SK-N-SH treated with all-trans-retinoic acid at 6 μM for 48 hours (cell line): ENCODE results near the gene BRPF1.

Experiments used
- ATAC-seq: fragments of 200-7000 bp; cut with Tn5 transposase; 3 replicates; pipeline ENCODE4 v1.9.1; 2020; ENCODE audit warnings: mild to moderate bottlenecking, moderate library complexity
- ARNTL ChIP-seq: fragments of 450-650 bp; formaldehyde crosslinking; IDR thresholded peaks from 2 replicates; pipeline ENCODE4 v1.5.0; 2020; ENCODE audit warnings: low read depth, mild to moderate bottlenecking, moderate library complexity, borderline replicate concordance
- CSDC2 ChIP-seq: fragments of 250-450 bp; sonication (Bioruptor Pico); IDR thresholded peaks from 2 replicates; pipeline ENCODE4 v1.5.0; 2020; ENCODE audit warnings: mild to moderate bottlenecking, moderate library complexity
- ESRRG ChIP-seq: fragments of 250-450 bp; sonication (Bioruptor Pico); IDR thresholded peaks from 2 replicates; pipeline ENCODE4 v1.6.1; 2021; ENCODE audit warnings: mild to moderate bottlenecking
- GLIS3 ChIP-seq: fragments of 250-450 bp; sonication (Bioruptor Pico); IDR thresholded peaks from 2 replicates; pipeline ENCODE4 v1.5.0; 2020; ENCODE audit warnings: mild to moderate bottlenecking, moderate library complexity
- ISL1 ChIP-seq: fragments of 250-450 bp; sonication (Bioruptor Pico); IDR thresholded peaks from 2 replicates; pipeline ENCODE4 v2.1.2; 2022; ENCODE audit warnings: mild to moderate bottlenecking, moderate library complexity
- OSR1 ChIP-seq: fragments of 250-450 bp; sonication (Bioruptor Pico); IDR thresholded peaks from 2 replicates; pipeline ENCODE4 v1.8.0; 2022; ENCODE audit warnings: moderate library complexity, mild to moderate bottlenecking, inconsistent platforms
- PPARA ChIP-seq: fragments of 250-450 bp; sonication (Bioruptor Pico); IDR thresholded peaks from 2 replicates; pipeline ENCODE4 v1.5.0; 2020; ENCODE audit warnings: mild to moderate bottlenecking, borderline replicate concordance
- RARB ChIP-seq: fragments of 250-450 bp; sonication (Bioruptor Pico); IDR thresholded peaks from 2 replicates; pipeline ENCODE4 v1.8.0; 2021; ENCODE audit warnings: mild to moderate bottlenecking, moderate library complexity
- SNAI2 ChIP-seq: fragments of 250-450 bp; sonication (Bioruptor Pico); IDR thresholded peaks from 2 replicates; pipeline ENCODE4 v1.5.0; 2020; ENCODE audit warnings: mild to moderate bottlenecking, moderate library complexity
- TCF4 ChIP-seq: fragments of 250-450 bp; sonication (Bioruptor Pico); IDR thresholded peaks from 2 replicates; pipeline ENCODE4 v1.8.0; 2021; ENCODE audit warnings: mild to moderate bottlenecking, moderate library complexity, borderline replicate concordance
- TOX ChIP-seq: fragments of 250-450 bp; sonication (Bioruptor Pico); IDR thresholded peaks from 2 replicates; pipeline ENCODE4 v1.8.0; 2021; ENCODE audit warnings: mild to moderate bottlenecking, moderate library complexity, borderline replicate concordance
- ZC3H10 ChIP-seq: fragments of 250-450 bp; sonication (Bioruptor Pico); IDR thresholded peaks from 2 replicates; pipeline ENCODE4 v1.5.1; 2021; ENCODE audit warnings: mild to moderate bottlenecking, moderate library complexity
- ZNF565 ChIP-seq: fragments of 450-650 bp; formaldehyde crosslinking; conservative IDR thresholded peaks from 2 replicates; pipeline ENCODE4 v1.5.0; 2020; ENCODE audit warnings: low read depth, mild to moderate bottlenecking, moderate library complexity
- ZNF70 ChIP-seq: fragments of 450-650 bp; formaldehyde crosslinking; IDR thresholded peaks from 2 replicates; pipeline ENCODE4 v1.5.0; 2020; ENCODE audit warnings: mild to moderate bottlenecking, moderate library complexity
- ZNF8 ChIP-seq: fragments of 450-650 bp; formaldehyde crosslinking; IDR thresholded peaks from 2 replicates; pipeline ENCODE4 v1.5.0; 2020; ENCODE audit warnings: mild to moderate bottlenecking, moderate library complexity
- TF ChIP-seq, protein P1 (sequence below): fragments of 250-450 bp; sonication (Bioruptor Pico); IDR thresholded peaks from 2 replicates; pipeline ENCODE4 v1.5.1; 2021; ENCODE audit warnings: mild to moderate bottlenecking, moderate library complexity
- TF ChIP-seq, protein P2 (sequence below): fragments of 250-450 bp; sonication (Bioruptor Pico); IDR thresholded peaks from 2 replicates; pipeline ENCODE4 v1.8.0; 2020; ENCODE audit warnings: mild to moderate bottlenecking, moderate library complexity, borderline replicate concordance
- TF ChIP-seq, protein P3 (sequence below): fragments of 250-450 bp; sonication (Bioruptor Pico); IDR thresholded peaks from 2 replicates; pipeline ENCODE4 v1.5.0; 2020; ENCODE audit warnings: mild to moderate bottlenecking, moderate library complexity
- TF ChIP-seq, protein P4 (sequence below): fragments of 250-450 bp; sonication (Bioruptor Pico); IDR thresholded peaks from 2 replicates; pipeline ENCODE4 v1.5.1; 2020; ENCODE audit warnings: low read depth, mild to moderate bottlenecking, moderate library complexity

BRPF1 gene

DNA sequence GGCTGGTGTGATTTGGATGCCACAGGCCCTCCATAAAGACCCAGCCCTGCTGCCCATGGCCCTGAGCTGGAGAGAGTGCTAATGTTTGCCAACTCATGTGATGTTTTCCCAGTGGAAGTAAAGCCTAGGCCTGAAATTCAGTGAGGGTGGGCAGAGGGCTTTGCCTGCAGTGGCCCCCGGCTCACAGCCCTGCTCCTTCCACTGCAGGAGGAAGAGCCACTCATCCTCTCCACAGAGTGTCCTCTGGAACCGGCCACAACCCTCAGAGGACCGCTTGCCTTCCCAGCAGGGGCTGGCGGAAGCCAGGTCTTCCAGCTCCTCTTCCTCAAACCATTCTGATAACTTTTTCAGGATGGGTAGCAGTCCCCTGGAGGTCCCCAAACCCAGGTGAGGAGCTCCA is 41.8 kb upstream of the BRPF1 start:
- TF ChIP-seq ZNF565: no peak
- no peak for ATAC-seq

DNA sequence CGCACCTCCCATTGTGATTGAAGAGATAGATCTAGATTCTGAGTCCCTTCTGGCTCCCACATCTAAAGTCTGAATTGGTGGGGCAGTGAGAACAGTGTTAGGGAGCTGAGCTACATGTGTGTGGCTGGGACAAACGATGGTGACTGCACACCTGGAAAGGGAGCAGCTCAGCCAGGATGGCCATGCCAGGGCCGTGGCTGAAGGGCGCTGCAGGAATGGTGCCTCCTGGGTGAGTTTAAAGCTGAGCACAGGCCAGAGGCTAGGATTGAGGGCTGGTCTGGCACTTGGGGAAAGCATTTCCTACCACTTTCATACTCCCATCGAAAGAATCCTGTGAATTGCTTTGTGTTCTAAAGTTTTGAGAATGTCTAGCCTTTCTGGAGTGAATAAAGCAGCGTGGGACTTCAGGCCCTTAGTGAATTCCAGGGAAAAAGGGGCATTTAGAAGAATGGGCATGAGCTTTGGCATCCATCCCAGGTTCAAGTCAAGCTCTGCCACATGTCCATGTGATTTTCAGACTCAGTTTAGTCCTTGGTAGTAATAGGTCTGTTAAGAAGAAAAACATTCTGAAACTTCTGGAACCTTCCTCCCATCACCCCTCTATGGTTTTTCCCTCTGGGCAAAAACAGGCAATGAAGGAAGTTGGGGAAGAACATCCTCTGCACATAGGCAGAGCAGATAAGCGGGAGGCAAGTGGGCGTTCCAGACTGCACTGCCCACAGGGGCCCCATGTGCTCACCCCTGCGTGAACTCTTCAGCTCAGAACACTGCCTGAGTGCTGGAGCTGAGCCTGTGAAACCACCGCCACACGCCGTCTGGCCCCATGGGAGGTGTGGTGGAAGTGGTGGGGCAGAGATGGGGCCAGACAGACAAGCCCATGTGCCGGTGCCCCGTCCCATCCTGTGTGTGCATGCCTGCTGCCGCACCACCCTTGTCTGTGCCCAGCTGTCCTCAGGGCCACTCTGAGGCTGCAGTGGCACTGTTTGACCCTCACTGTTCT is 40.8 kb upstream of the BRPF1 start:
- TF ChIP-seq, protein P1, sequence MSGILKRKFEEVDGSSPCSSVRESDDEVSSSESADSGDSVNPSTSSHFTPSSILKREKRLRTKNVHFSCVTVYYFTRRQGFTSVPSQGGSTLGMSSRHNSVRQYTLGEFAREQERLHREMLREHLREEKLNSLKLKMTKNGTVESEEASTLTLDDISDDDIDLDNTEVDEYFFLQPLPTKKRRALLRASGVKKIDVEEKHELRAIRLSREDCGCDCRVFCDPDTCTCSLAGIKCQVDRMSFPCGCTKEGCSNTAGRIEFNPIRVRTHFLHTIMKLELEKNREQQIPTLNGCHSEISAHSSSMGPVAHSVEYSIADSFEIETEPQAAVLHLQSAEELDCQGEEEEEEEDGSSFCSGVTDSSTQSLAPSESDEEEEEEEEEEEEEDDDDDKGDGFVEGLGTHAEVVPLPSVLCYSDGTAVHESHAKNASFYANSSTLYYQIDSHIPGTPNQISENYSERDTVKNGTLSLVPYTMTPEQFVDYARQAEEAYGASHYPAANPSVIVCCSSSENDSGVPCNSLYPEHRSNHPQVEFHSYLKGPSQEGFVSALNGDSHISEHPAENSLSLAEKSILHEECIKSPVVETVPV (CRISPR knock-in tag): no peak
- peak; percentile 25 for ATAC-seq

DNA sequence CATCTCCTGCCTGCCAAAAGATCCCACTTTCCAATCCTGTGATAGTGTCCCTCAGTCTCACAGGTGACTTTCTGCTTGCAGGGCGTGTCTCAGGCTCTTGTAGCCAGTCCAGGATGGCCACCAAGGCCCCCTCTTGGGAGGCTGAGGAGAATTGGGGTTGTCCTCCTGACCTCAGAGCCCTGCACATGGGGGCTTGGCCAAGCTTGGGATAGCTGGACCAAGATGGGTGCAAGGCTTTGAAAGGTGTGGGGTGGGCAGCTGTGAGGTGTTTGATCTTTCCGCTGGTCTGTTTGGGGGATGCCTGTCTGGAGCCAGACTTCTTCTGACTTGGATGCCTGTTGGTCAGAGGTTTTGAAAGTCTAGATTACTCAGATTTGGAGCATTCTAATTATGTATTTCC is 39.9 kb upstream of the BRPF1 start:
- no peak for ATAC-seq
- TF ChIP-seq, protein P1 (CRISPR knock-in tag): no peak
- TF ChIP-seq GLIS3 (CRISPR knock-in tag): no peak
- TF ChIP-seq TCF4: no peak
- TF ChIP-seq TOX (CRISPR knock-in tag): no peak
- no peak for TF ChIP-seq ARNTL (CRISPR knock-in tag)
- TF ChIP-seq PPARA (CRISPR knock-in tag): no peak

DNA sequence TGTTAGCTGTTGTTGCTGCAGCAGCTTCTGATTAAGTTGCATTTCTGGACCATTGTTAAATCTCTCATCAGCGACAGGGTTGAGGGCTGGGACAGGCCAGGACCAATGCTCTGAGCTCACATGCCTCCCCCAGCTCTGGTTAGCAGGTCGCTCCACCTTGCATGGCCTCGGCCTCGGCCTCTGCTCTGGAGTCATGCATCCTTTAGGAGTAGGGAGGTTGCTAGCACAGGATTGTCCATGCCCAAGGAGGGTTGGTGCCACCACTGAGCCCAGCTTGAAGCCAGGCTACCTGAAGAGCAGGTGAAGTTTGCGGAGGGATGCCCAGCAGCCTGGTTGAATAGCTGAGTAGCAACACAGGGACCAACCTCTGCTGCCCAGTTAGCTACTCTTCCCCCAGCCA is 39.1 kb upstream of the BRPF1 start:
- TF ChIP-seq CSDC2 (CRISPR knock-in tag) (no peak), ARNTL (CRISPR knock-in tag) (no peak), ISL1 (no peak), ESRRG (CRISPR knock-in tag) (no peak), TCF4 (no peak), ZC3H10 (CRISPR knock-in tag) (no peak)
- TF ChIP-seq, protein P2, sequence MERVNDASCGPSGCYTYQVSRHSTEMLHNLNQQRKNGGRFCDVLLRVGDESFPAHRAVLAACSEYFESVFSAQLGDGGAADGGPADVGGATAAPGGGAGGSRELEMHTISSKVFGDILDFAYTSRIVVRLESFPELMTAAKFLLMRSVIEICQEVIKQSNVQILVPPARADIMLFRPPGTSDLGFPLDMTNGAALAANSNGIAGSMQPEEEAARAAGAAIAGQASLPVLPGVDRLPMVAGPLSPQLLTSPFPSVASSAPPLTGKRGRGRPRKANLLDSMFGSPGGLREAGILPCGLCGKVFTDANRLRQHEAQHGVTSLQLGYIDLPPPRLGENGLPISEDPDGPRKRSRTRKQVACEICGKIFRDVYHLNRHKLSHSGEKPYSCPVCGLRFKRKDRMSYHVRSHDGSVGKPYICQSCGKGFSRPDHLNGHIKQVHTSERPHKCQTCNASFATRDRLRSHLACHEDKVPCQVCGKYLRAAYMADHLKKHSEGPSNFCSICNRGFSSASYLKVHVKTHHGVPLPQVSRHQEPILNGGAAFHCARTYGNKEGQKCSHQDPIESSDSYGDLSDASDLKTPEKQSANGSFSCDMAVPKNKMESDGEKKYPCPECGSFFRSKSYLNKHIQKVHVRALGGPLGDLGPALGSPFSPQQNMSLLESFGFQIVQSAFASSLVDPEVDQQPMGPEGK (CRISPR knock-in tag): no peak
- ATAC-seq: no peak

DNA sequence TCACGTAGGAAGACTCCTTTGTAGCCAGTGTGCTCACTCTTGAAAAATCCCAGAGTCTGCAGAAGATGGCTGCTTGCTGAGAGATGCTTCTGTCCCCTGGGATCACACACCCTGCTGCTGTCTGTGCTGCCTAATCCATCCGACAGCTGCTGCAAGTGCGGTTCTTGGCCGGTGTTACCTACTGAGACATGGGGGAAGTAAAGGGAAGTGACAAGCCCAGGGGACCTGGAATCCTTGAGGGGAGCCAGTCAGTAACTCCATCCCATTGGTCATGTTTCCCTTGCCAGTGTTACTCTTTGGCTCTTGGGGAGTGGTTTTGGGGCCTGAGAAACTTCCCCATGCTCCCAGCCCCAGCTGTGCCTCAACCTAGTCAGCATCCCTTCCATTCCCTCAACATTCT is 36.2 kb upstream of the BRPF1 start:
- no peak for ATAC-seq
- no peak for TF ChIP-seq OSR1
- TF ChIP-seq ZC3H10 (CRISPR knock-in tag): no peak
- TF ChIP-seq, protein P2 (CRISPR knock-in tag): no peak
- TF ChIP-seq, protein P1 (CRISPR knock-in tag): no peak
- no peak for TF ChIP-seq PPARA (CRISPR knock-in tag)
- no peak for TF ChIP-seq TOX (CRISPR knock-in tag)
- TF ChIP-seq ARNTL (CRISPR knock-in tag): no peak
- no peak for TF ChIP-seq CSDC2 (CRISPR knock-in tag)
- no peak for TF ChIP-seq TCF4
- no peak for TF ChIP-seq ISL1
- no peak for TF ChIP-seq SNAI2
- TF ChIP-seq, protein P3, sequence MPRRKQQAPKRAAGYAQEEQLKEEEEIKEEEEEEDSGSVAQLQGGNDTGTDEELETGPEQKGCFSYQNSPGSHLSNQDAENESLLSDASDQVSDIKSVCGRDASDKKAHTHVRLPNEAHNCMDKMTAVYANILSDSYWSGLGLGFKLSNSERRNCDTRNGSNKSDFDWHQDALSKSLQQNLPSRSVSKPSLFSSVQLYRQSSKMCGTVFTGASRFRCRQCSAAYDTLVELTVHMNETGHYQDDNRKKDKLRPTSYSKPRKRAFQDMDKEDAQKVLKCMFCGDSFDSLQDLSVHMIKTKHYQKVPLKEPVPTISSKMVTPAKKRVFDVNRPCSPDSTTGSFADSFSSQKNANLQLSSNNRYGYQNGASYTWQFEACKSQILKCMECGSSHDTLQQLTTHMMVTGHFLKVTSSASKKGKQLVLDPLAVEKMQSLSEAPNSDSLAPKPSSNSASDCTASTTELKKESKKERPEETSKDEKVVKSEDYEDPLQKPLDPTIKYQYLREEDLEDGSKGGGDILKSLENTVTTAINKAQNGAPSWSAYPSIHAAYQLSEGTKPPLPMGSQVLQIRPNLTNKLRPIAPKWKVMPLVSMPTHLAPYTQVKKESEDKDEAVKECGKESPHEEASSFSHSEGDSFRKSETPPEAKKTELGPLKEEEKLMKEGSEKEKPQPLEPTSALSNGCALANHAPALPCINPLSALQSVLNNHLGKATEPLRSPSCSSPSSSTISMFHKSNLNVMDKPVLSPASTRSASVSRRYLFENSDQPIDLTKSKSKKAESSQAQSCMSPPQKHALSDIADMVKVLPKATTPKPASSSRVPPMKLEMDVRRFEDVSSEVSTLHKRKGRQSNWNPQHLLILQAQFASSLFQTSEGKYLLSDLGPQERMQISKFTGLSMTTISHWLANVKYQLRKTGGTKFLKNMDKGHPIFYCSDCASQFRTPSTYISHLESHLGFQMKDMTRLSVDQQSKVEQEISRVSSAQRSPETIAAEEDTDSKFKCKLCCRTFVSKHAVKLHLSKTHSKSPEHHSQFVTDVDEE (CRISPR knock-in tag): no peak
- no peak for TF ChIP-seq RARB (CRISPR knock-in tag)
- TF ChIP-seq ZNF8 (CRISPR knock-in tag): no peak
- TF ChIP-seq, protein P4, sequence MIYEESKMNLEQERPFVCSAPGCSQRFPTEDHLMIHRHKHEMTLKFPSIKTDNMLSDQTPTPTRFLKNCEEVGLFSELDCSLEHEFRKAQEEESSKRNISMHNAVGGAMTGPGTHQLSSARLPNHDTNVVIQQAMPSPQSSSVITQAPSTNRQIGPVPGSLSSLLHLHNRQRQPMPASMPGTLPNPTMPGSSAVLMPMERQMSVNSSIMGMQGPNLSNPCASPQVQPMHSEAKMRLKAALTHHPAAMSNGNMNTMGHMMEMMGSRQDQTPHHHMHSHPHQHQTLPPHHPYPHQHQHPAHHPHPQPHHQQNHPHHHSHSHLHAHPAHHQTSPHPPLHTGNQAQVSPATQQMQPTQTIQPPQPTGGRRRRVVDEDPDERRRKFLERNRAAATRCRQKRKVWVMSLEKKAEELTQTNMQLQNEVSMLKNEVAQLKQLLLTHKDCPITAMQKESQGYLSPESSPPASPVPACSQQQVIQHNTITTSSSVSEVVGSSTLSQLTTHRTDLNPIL: no peak
- TF ChIP-seq ESRRG (CRISPR knock-in tag): no peak
- TF ChIP-seq ZNF70 (CRISPR knock-in tag): no peak
